WTC11 (cell line): ENCODE results near the gene PDE6H. TPM values are rescaled to one million over a fixed set of nuclear protein-coding genes. Genes with fewer than 3 reads are reported as not detected.

Source experiments
- ATAC-seq: fragments of 200-7000 bp; cut with Tn5 transposase; 2 replicates; pipeline ENCODE4 v1.10.0; 2021; ENCODE audit warnings: mild to moderate bottlenecking, moderate library complexity
- CTCF ChIA-PET: fragments of 300-600 bp; sonication (Branson Sonifier 250); formaldehyde crosslinking; loops from one replicate; lab custom pipeline; 2021; ENCODE audit warnings: antibody characterized with exemption; lab: Charles Lee
- POLR2A ChIA-PET: fragments of 350-600 bp; sonication (Branson Sonifier 250); formaldehyde crosslinking; loops from one replicate; lab custom pipeline; 2021; ENCODE audit warnings: antibody characterized with exemption; lab: Charles Lee
- DNase-seq: peaks from one replicate; pipeline ENCODE4 v3.0.0; 2021; ENCODE audit warnings: low spot score
- H3K27ac Mint-ChIP-seq: 2 replicates; pipeline ENCODE4 v1.8.0; 2021; ENCODE audit warnings: mixed read lengths
- H3K27me3 Mint-ChIP-seq: 2 replicates; pipeline ENCODE4 v1.8.0; 2021; ENCODE audit warnings: low read depth, mild to moderate bottlenecking, moderate library complexity, mixed read lengths
- H3K36me3 Mint-ChIP-seq: 2 replicates; pipeline ENCODE4 v1.8.0; 2021; ENCODE audit warnings: mixed read lengths
- H3K4me1 Mint-ChIP-seq: 2 replicates; pipeline ENCODE4 v1.8.0; 2022; ENCODE audit warnings: mixed read lengths
- H3K4me3 Mint-ChIP-seq: 2 replicates; pipeline ENCODE4 v1.8.0; 2021; ENCODE audit warnings: mild to moderate bottlenecking, moderate library complexity, mixed read lengths
- H3K9me3 Mint-ChIP-seq: 2 replicates; pipeline ENCODE4 v1.8.0; 2021; ENCODE audit warnings: mixed read lengths
- ARID4B ChIP-seq: sonication (generic); formaldehyde crosslinking; IDR thresholded peaks from 2 replicates; pipeline ENCODE4 v1.8.0; 2023; ENCODE audit warnings: missing genetic modification reagents, mild to moderate bottlenecking, borderline replicate concordance
- CREM ChIP-seq: sonication (generic); formaldehyde crosslinking; IDR thresholded peaks from 2 replicates; pipeline ENCODE4 v1.8.1; 2022; ENCODE audit warnings: mild to moderate bottlenecking, missing genetic modification reagents, moderate library complexity
- EMX1 ChIP-seq: fragments of 250-450 bp; sonication (Bioruptor Pico); IDR thresholded peaks from 2 replicates; pipeline ENCODE4 v1.8.0; 2021; ENCODE audit warnings: mild to moderate bottlenecking
- ESRRA ChIP-seq: sonication (generic); formaldehyde crosslinking; IDR thresholded peaks from 2 replicates; pipeline ENCODE4 v1.8.1; 2022; ENCODE audit warnings: mild to moderate bottlenecking, missing genetic modification reagents, borderline replicate concordance
- IRF1 ChIP-seq: sonication (generic); formaldehyde crosslinking; IDR thresholded peaks from 2 replicates; pipeline ENCODE4 v1.8.0; 2023; ENCODE audit warnings: missing genetic modification reagents
- JUN ChIP-seq: sonication (generic); formaldehyde crosslinking; IDR thresholded peaks from 2 replicates; pipeline ENCODE4 v1.8.0; 2023; ENCODE audit warnings: mild to moderate bottlenecking, missing genetic modification reagents
- MXD4 ChIP-seq: fragments of 250-450 bp; sonication (Bioruptor Pico); IDR thresholded peaks from 2 replicates; pipeline ENCODE4 v1.8.0; 2021; ENCODE audit warnings: mild to moderate bottlenecking, moderate library complexity, borderline replicate concordance
- NR2C2 ChIP-seq: sonication (generic); formaldehyde crosslinking; IDR thresholded peaks from 2 replicates; pipeline ENCODE4 v1.8.0; 2022; ENCODE audit warnings: mild to moderate bottlenecking, missing genetic modification reagents
- NR3C1 ChIP-seq: sonication (generic); formaldehyde crosslinking; conservative IDR thresholded peaks from 2 replicates; pipeline ENCODE4 v1.8.1; 2023; ENCODE audit warnings: low read depth, mild to moderate bottlenecking, missing genetic modification reagents
- PRDM15 ChIP-seq: sonication (generic); formaldehyde crosslinking; IDR thresholded peaks from 2 replicates; pipeline ENCODE4 v1.8.0; 2022; ENCODE audit warnings: missing genetic modification reagents
- RELA ChIP-seq: sonication (generic); formaldehyde crosslinking; IDR thresholded peaks from 2 replicates; pipeline ENCODE4 v1.8.1; 2022; ENCODE audit warnings: missing genetic modification reagents, mild to moderate bottlenecking, borderline replicate concordance
- RORB ChIP-seq: fragments of 250-450 bp; sonication (Bioruptor Pico); IDR thresholded peaks from 2 replicates; pipeline ENCODE4 v1.9.0; 2021; ENCODE audit warnings: mild to moderate bottlenecking
- TCF7 ChIP-seq: sonication (generic); formaldehyde crosslinking; IDR thresholded peaks from 2 replicates; pipeline ENCODE4 v1.8.0; 2022; ENCODE audit warnings: mild to moderate bottlenecking, low read depth, missing genetic modification reagents, moderate library complexity
- ZBTB21 ChIP-seq: sonication (generic); formaldehyde crosslinking; IDR thresholded peaks from 2 replicates; pipeline ENCODE4 v1.8.1; 2023; ENCODE audit warnings: mild to moderate bottlenecking, missing genetic modification reagents, borderline replicate concordance
- ZNF121 ChIP-seq: sonication (generic); formaldehyde crosslinking; IDR thresholded peaks from 2 replicates; pipeline ENCODE4 v1.8.0; 2023; ENCODE audit warnings: missing genetic modification reagents
- ZNF317 ChIP-seq: sonication (generic); formaldehyde crosslinking; IDR thresholded peaks from 2 replicates; pipeline ENCODE4 v1.8.1; 2023; ENCODE audit warnings: low read depth, mild to moderate bottlenecking, moderate library complexity, missing genetic modification reagents, borderline replicate concordance
- ZSCAN18 ChIP-seq: fragments of 250-450 bp; sonication (Bioruptor Pico); IDR thresholded peaks from 2 replicates; pipeline ENCODE4 v2.1.2; 2022; ENCODE audit warnings: mild to moderate bottlenecking, moderate library complexity
- total RNA-seq: library from RNA; stranded (reverse); gene quantifications from 3 replicates; pipeline ENCODE4 v1.2.3, GENCODE V29; 2021

PDE6H gene
- total RNA-seq, 1 experiment from 2014 or later = not detected

- Mint-ChIP-seq H3K27me3 (no peaks in the 10 kb centered on the region), H3K4me1 (peaks cover 19% of the 10 kb centered on the region), H3K4me3 (no peak overlapping the region), H3K27ac (no peak overlapping the region), H3K36me3 (no peaks in the 10 kb centered on the region), H3K9me3 (no peaks in the 10 kb centered on the region)
- TF ChIP-seq NR3C1 (no peak), MXD4 (no peak)
- DNase-seq = no peak
- ChIA-PET POLR2A (no interaction called here), CTCF (no interaction called here)
- no peak for ATAC-seq
Measured at GRCh38 chr12:14931791-14932560, 40.9 kb upstream of the PDE6H start.

DNA sequence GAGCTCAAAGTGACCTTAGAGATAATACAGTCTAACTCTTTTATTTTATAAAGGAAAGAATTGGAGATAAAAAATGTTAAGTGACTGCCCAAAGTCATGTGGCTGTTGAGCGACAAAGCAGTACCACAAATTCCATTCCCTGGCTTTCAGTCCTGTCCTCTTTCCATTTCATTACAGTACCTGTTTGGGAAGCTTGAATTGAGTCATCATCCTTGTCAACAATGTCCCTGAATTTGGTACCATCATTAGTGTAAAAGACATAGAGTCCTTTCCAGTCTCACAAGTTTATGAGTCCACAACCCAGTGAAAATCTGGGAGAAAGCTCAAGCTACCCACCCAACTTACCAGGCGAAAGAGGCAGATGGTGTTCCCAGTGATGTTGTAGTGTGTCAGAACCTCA is 38.3 kb upstream of the PDE6H start:
- TF ChIP-seq TCF7 (CRISPR knock-in tag) = no peak
- no peak for TF ChIP-seq CREM (CRISPR knock-in tag)
- no peak for TF ChIP-seq NR3C1
- TF ChIP-seq NR2C2 (CRISPR knock-in tag) = no peak
- no peak for TF ChIP-seq ZNF121 (CRISPR knock-in tag)
- TF ChIP-seq JUN = no peak
- no peak for TF ChIP-seq ARID4B (CRISPR knock-in tag)
- TF ChIP-seq RELA (CRISPR knock-in tag) = no peak
- TF ChIP-seq EMX1 (CRISPR knock-in tag) = no peak
- TF ChIP-seq ZSCAN18 (CRISPR knock-in tag) = no peak
- no peak for TF ChIP-seq ESRRA (CRISPR knock-in tag)
- TF ChIP-seq ZBTB21 (CRISPR knock-in tag) = no peak
- TF ChIP-seq ZNF317 (CRISPR knock-in tag) = no peak
- no peak for TF ChIP-seq IRF1 (CRISPR knock-in tag)
- no peak for TF ChIP-seq RORB (CRISPR knock-in tag)
- no peak for TF ChIP-seq PRDM15 (CRISPR knock-in tag)
- Mint-ChIP-seq H3K36me3 (no peaks in the 10 kb centered on the region), H3K4me3 (no peak overlapping the region), H3K4me1 (peaks cover 3% of the 10 kb centered on the region; the same call in 1 of the 2 replicates), H3K9me3 (no peaks in the 10 kb centered on the region), H3K27ac (no peak overlapping the region), H3K27me3 (no peaks in the 10 kb centered on the region)
- ATAC-seq = no peak
- POLR2A ChIA-PET = no interaction called here
- DNase-seq = no peak
- CTCF ChIA-PET = no interaction called here
